ENCODE results near the gene CELF3.

The CELF3 gene

GRCh38 chr1:151720974-151721787, 4.6 kb upstream of the CELF3 start, which contains the start of gene RIIAD1:
RIIAD1 (plus strand) TSS chr1:151721522; CDS start chr1:151721537, 15 bp downstream.
- DNase-seq (ENCODE audit: low read depth in 1 of 2, low spot score in 1 of 2) = peak in 1 of 2 donors; percentile 22

- no peak for DNase-seq (ENCODE audit: low read depth in 1 of 2, low spot score in 1 of 2)
Measured at GRCh38 chr1:151720554-151720953, 4.0 kb upstream of the CELF3 start.

GRCh38 chr1:151720125-151720524, 3.5 kb upstream of the CELF3 start:
- no peak for DNase-seq (ENCODE audit: low read depth in 1 of 2, low spot score in 1 of 2)

- no peak for DNase-seq (ENCODE audit: low read depth in 1 of 2, low spot score in 1 of 2)
Measured at GRCh38 chr1:151718666-151719065, 2.1 kb upstream of the CELF3 start.

- DNase-seq (ENCODE audit: low read depth in 1 of 2, low spot score in 1 of 2) = no peak
Measured at GRCh38 chr1:151718011-151718431, 1.4 kb upstream of the CELF3 start.

- no peak for DNase-seq (ENCODE audit: low read depth in 1 of 2, low spot score in 1 of 2)
Measured at GRCh38 chr1:151716405-151716762, 219 bp downstream of the CELF3 start.

GRCh38 chr1:151715726-151716404, 738 bp downstream of the CELF3 start:
- no peak for DNase-seq (ENCODE audit: low read depth in 1 of 2, low spot score in 1 of 2)

- DNase-seq (ENCODE audit: low read depth in 1 of 2, low spot score in 1 of 2) = no peak
Measured at GRCh38 chr1:151714820-151715725, 1.5 kb downstream of the CELF3 start.

GRCh38 chr1:151713874-151714273, 2.7 kb downstream of the CELF3 start:
- no peak for DNase-seq (ENCODE audit: low read depth in 1 of 2, low spot score in 1 of 2)

- no peak for DNase-seq (ENCODE audit: low read depth in 1 of 2, low spot score in 1 of 2)
Measured at GRCh38 chr1:151713044-151713443, 3.6 kb downstream of the CELF3 start.

- no peak for DNase-seq (ENCODE audit: low read depth in 1 of 2, low spot score in 1 of 2)
Measured at GRCh38 chr1:151711951-151712350, 4.7 kb downstream of the CELF3 start.

GRCh38 chr1:151711044-151711800, 5.4 kb downstream of the CELF3 start:
- no peak for DNase-seq (ENCODE audit: low read depth in 1 of 2, low spot score in 1 of 2)

GRCh38 chr1:151710187-151710840, 6.3 kb downstream of the CELF3 start:
- DNase-seq (ENCODE audit: low read depth in 1 of 2, low spot score in 1 of 2) = no peak

- no peak for DNase-seq (ENCODE audit: low read depth in 1 of 2, low spot score in 1 of 2)
Measured at GRCh38 chr1:151708891-151709290, 7.7 kb downstream of the CELF3 start.

GRCh38 chr1:151707541-151708065, 9.0 kb downstream of the CELF3 start:
- DNase-seq (ENCODE audit: low read depth in 1 of 2, low spot score in 1 of 2) = no peak

- DNase-seq (ENCODE audit: low read depth in 1 of 2, low spot score in 1 of 2) = no peak
Measured at GRCh38 chr1:151706464-151707415, 9.9 kb downstream of the CELF3 start.

- DNase-seq (ENCODE audit: low read depth in 1 of 2, low spot score in 1 of 2) = no peak
Measured at GRCh38 chr1:151705753-151706463, 10.7 kb downstream of the CELF3 start.

- no peak for DNase-seq (ENCODE audit: low read depth in 1 of 2, low spot score in 1 of 2)
Measured at GRCh38 chr1:151705146-151705545, 11.5 kb downstream of the CELF3 start.

Data from activated T-helper 1 cell treated with anti-CD3 and anti-CD28 coated beads, Interleukin-2, amount 50 U/mL, for 16 hours (primary cell).